ENCODE data around the gene TMEM223.
"Not testable (repeated sequence)": the region's sequence is repeated elsewhere in the genome, so short reads cannot be mapped to it uniquely, and the experiment has no call there.

The TMEM223 gene

GRCh38 chr11:62752177-62752785, 39.5 kb downstream of the TMEM223 start:
- no peak for DNase-seq

- DNase-seq: not testable (repeated sequence)
Observed at GRCh38 chr11:62749931-62750330, 41.9 kb downstream of the TMEM223 start.

- DNase-seq: no peak
Observed at GRCh38 chr11:62747475-62748160, 44.2 kb downstream of the TMEM223 start.

All from activated CD4-positive, alpha-beta T cell treated with anti-CD3 and anti-CD28 coated beads, Interleukin-2, Interleukin-6, amounts not matched to agents 100 ng/mL and 50 ng/mL, durations not matched to agents 16 hours and 8 hours (primary cell).